C4-2B (cell line): ENCODE measurements around the gene CST9L.

ENCODE experiments used
- CTCF ChIP-seq: fragments of 450-650 bp; conservative IDR thresholded peaks from 2 replicates; pipeline ENCODE4 v1.5.1; 2017; ENCODE audit warnings: mild to moderate bottlenecking
- ZFX ChIP-seq: fragments of 450-650 bp; IDR thresholded peaks from 2 replicates; pipeline ENCODE4 v1.6.1; 2017

DNA sequence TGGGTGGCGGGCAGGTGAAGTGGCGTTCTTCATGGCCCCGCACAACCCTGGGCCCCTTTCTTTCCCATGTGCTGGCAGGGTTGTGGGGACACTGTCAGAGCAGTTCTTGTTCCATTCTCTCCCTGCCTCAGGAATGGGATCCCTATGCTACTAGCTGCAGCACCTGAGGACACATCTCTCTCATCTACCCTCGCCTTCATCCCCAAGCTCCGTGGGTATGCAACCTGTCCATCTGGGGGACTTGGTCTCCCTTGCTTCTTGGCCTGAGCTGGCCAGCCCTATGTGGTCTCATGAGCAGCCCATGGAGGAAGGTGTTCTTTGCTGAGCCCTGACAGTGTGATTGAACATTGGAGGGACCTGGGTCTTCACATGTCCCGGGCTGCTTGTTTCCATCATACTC is 24.2 kb downstream of the CST9L start:
- TF ChIP-seq CTCF (no peak), ZFX (no peak)
